HS-27A (cell line): ENCODE data around the gene MYO3B.

Experiments
- DNase-seq: peaks from one replicate; pipeline ENCODE4 v3.0.0-alpha.2; 2012; ENCODE audit warnings: low read depth, missing footprints

Gene MYO3B

GRCh38 chr2:170475878-170476277 is 297.9 kb downstream of the MYO3B start:
- no peak for DNase-seq

- no peak for DNase-seq
These were observed 299.7 kb downstream of the MYO3B start for GRCh38 chr2:170477630-170478029.

- DNase-seq: no peak
These were observed 303.3 kb downstream of the MYO3B start for GRCh38 chr2:170481201-170481600.

GRCh38 chr2:170484552-170484951 is 306.6 kb downstream of the MYO3B start:
- no peak for DNase-seq

GRCh38 chr2:170485254-170486026 is 307.5 kb downstream of the MYO3B start:
- no peak for DNase-seq

GRCh38 chr2:170486730-170487129 is 308.8 kb downstream of the MYO3B start:
- no peak for DNase-seq

- no peak for DNase-seq
These were observed 310.9 kb downstream of the MYO3B start for GRCh38 chr2:170488807-170489206.

GRCh38 chr2:170492010-170492409 is 314.1 kb downstream of the MYO3B start:
- DNase-seq: no peak

- DNase-seq: peak; percentile 35
These were observed 315.6 kb downstream of the MYO3B start for GRCh38 chr2:170493426-170494097.

GRCh38 chr2:170495896-170496295 is 317.9 kb downstream of the MYO3B start:
- DNase-seq: no peak

GRCh38 chr2:170498619-170499018 is 320.7 kb downstream of the MYO3B start:
- no peak for DNase-seq

- DNase-seq: no peak
These were observed 322.2 kb downstream of the MYO3B start for GRCh38 chr2:170500104-170500503.

GRCh38 chr2:170500770-170501169 is 322.8 kb downstream of the MYO3B start:
- DNase-seq: no peak

GRCh38 chr2:170501421-170502043 is 323.6 kb downstream of the MYO3B start:
- DNase-seq: no peak

GRCh38 chr2:170502361-170503130 is 324.6 kb downstream of the MYO3B start:
- no peak for DNase-seq

GRCh38 chr2:170503563-170503962 is 325.6 kb downstream of the MYO3B start:
- no peak for DNase-seq

- no peak for DNase-seq
These were observed 326.2 kb downstream of the MYO3B start for GRCh38 chr2:170503971-170504809.

GRCh38 chr2:170504810-170505145 is 326.8 kb downstream of the MYO3B start:
- no peak for DNase-seq

- no peak for DNase-seq
These were observed 327.8 kb downstream of the MYO3B start for GRCh38 chr2:170505631-170506275.

- DNase-seq: no peak
These were observed 331.7 kb downstream of the MYO3B start for GRCh38 chr2:170509452-170510193.
